Esophagus mucosa (tissue), 1 donor: Measurements from ENCODE around the gene B4GALNT3. TPM values are rescaled to one million over a fixed set of nuclear protein-coding genes. Genes with fewer than 3 reads are reported as not detected.

Experiments used
- ATAC-seq: fragments of 200-7000 bp; cut with Tn5 transposase; one replicate; pipeline ENCODE4 v1.9.1; 2020
- total RNA-seq: library from RNA; stranded (reverse); gene quantifications from one replicate; pipeline ENCODE4 v1.2.4, GENCODE V29; 2023
- donor health status: DM: yes; HTN: yes; CAD: no.

The B4GALNT3 gene
- total RNA-seq, 1 donor from 2014 or later: 25.9 TPM

GRCh38 chr12:510071-510825 lies 50.5 kb downstream of the B4GALNT3 start:
- ATAC-seq: peak; percentile 83

- no peak for ATAC-seq
These were observed 53.2 kb downstream of the B4GALNT3 start for GRCh38 chr12:512933-513332.

- ATAC-seq: no peak
These were observed 53.7 kb downstream of the B4GALNT3 start for GRCh38 chr12:513446-513845.

- ATAC-seq: no peak
These were observed 57.8 kb downstream of the B4GALNT3 start for GRCh38 chr12:517538-517937.

- no peak for ATAC-seq
These were observed 60.4 kb downstream of the B4GALNT3 start for GRCh38 chr12:520119-520518.

- ATAC-seq: no peak
These were observed 63.1 kb downstream of the B4GALNT3 start for GRCh38 chr12:522692-523378.

GRCh38 chr12:524167-524951 lies 64.6 kb downstream of the B4GALNT3 start:
- ATAC-seq: no peak

GRCh38 chr12:526089-526488 lies 66.3 kb downstream of the B4GALNT3 start:
- ATAC-seq: no peak

- ATAC-seq: no peak
These were observed 67.5 kb downstream of the B4GALNT3 start for GRCh38 chr12:527241-527640.

GRCh38 chr12:527729-528128 lies 68.0 kb downstream of the B4GALNT3 start:
- no peak for ATAC-seq

- peak; percentile 73 for ATAC-seq
These were observed 70.6 kb downstream of the B4GALNT3 start for GRCh38 chr12:530308-530707.

- no peak for ATAC-seq
These were observed 71.1 kb downstream of the B4GALNT3 start for GRCh38 chr12:530821-531220.

- ATAC-seq: peak; percentile 67
These were observed 72.3 kb downstream of the B4GALNT3 start for GRCh38 chr12:531951-532585.

GRCh38 chr12:532908-533565 lies 73.3 kb downstream of the B4GALNT3 start:
- peak; percentile 88 for ATAC-seq

- ATAC-seq: no peak
These were observed 74.0 kb downstream of the B4GALNT3 start for GRCh38 chr12:533718-534117.

GRCh38 chr12:534216-534615 lies 74.5 kb downstream of the B4GALNT3 start:
- ATAC-seq: no peak

GRCh38 chr12:535396-535795 lies 75.7 kb downstream of the B4GALNT3 start:
- no peak for ATAC-seq

GRCh38 chr12:536751-537245 lies 77.1 kb downstream of the B4GALNT3 start:
- no peak for ATAC-seq

- ATAC-seq: peak; percentile 80
These were observed 78.0 kb downstream of the B4GALNT3 start for GRCh38 chr12:537772-538171.

- peak; percentile 44 for ATAC-seq
These were observed 79.2 kb downstream of the B4GALNT3 start for GRCh38 chr12:538731-539539.
